ENCODE results near the gene RBM44.

Gene RBM44

GRCh38 chr2:237862528-237862895 is 63.9 kb downstream of the RBM44 start:
- TF ChIP-seq ZNF426 (tag by site-specific recombination; IDR thresholded peaks at IDR 0.05) (no peak), OSR2 (tag by site-specific recombination; IDR thresholded peaks at IDR 0.05) (no peak), ZIC2 (tag by site-specific recombination; IDR thresholded peaks at IDR 0.05) (no peak), ZNF610 (tag by site-specific recombination; IDR thresholded peaks at IDR 0.05; ENCODE audit: borderline replicate concordance) (no peak), SCRT2 (tag by site-specific recombination; IDR thresholded peaks at IDR 0.05) (no peak), YY1 (tag by site-specific recombination; IDR thresholded peaks at IDR 0.05) (no peak)
- TF ChIP-seq, protein P1, sequence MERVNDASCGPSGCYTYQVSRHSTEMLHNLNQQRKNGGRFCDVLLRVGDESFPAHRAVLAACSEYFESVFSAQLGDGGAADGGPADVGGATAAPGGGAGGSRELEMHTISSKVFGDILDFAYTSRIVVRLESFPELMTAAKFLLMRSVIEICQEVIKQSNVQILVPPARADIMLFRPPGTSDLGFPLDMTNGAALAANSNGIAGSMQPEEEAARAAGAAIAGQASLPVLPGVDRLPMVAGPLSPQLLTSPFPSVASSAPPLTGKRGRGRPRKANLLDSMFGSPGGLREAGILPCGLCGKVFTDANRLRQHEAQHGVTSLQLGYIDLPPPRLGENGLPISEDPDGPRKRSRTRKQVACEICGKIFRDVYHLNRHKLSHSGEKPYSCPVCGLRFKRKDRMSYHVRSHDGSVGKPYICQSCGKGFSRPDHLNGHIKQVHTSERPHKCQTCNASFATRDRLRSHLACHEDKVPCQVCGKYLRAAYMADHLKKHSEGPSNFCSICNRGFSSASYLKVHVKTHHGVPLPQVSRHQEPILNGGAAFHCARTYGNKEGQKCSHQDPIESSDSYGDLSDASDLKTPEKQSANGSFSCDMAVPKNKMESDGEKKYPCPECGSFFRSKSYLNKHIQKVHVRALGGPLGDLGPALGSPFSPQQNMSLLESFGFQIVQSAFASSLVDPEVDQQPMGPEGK (tag by site-specific recombination; IDR thresholded peaks at IDR 0.05), result no peak
- H3K36me3 ChIP-seq (ENCODE audit: control insufficient read depth in 2 of 2, insufficient read depth in 1 of 2, low read length in 2 of 2), result no peaks in the 10 kb centered on the region
- ChIA-PET CTCF (interaction anchor here (0.5 kb wide), 1 partner anchor 391 kb away, joined by 4 read pairs; no protein-coding TSS in a partner anchor), POLR2A (no interaction called here)
- H3K4me3 ChIP-seq (ENCODE audit: low read depth, low read length), result no peak overlapping the region
- H3K27ac ChIP-seq (ENCODE audit: extremely low read depth, low read depth, low read length), result no peak overlapping the region
- H3K4me1 ChIP-seq (ENCODE audit: control insufficient read depth, insufficient read depth, low read length), result peaks cover 4% of the 10 kb centered on the region
- H3K9me3 ChIP-seq (ENCODE audit: control insufficient read depth, insufficient read depth, low read depth, low read length), result no peaks in the 10 kb centered on the region

GRCh38 chr2:237863102-237863511 is 64.5 kb downstream of the RBM44 start:
- ChIA-PET POLR2A (no interaction called here), CTCF (no interaction called here)
- no peak overlapping the region for H3K27ac ChIP-seq (ENCODE audit: extremely low read depth, low read depth, low read length)
- TF ChIP-seq ZNF239 (tag by site-specific recombination; IDR thresholded peaks at IDR 0.05) (no peak), ZNF621 (tag by site-specific recombination; IDR thresholded peaks at IDR 0.05) (no peak), ZNF518A (tag by site-specific recombination; conservative IDR thresholded peaks at IDR 0.05; ENCODE audit: low read depth) (no peak), ZNF26 (tag by site-specific recombination; IDR thresholded peaks at IDR 0.05) (no peak), BCL11A (tag by site-specific recombination; IDR thresholded peaks at IDR 0.05; ENCODE audit: low read depth) (no peak), ZNF112 (tag by site-specific recombination; IDR thresholded peaks at IDR 0.05) (no peak), ZNF133 (tag by site-specific recombination; IDR thresholded peaks at IDR 0.05) (no peak)
- TF ChIP-seq, protein P2, sequence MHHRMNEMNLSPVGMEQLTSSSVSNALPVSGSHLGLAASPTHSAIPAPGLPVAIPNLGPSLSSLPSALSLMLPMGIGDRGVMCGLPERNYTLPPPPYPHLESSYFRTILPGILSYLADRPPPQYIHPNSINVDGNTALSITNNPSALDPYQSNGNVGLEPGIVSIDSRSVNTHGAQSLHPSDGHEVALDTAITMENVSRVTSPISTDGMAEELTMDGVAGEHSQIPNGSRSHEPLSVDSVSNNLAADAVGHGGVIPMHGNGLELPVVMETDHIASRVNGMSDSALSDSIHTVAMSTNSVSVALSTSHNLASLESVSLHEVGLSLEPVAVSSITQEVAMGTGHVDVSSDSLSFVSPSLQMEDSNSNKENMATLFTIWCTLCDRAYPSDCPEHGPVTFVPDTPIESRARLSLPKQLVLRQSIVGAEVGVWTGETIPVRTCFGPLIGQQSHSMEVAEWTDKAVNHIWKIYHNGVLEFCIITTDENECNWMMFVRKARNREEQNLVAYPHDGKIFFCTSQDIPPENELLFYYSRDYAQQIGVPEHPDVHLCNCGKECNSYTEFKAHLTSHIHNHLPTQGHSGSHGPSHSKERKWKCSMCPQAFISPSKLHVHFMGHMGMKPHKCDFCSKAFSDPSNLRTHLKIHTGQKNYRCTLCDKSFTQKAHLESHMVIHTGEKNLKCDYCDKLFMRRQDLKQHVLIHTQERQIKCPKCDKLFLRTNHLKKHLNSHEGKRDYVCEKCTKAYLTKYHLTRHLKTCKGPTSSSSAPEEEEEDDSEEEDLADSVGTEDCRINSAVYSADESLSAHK (tag by site-specific recombination; IDR thresholded peaks at IDR 0.05), result no peak
- no peak overlapping the region for H3K4me3 ChIP-seq (ENCODE audit: low read depth, low read length)
- no peaks in the 10 kb centered on the region for H3K36me3 ChIP-seq (ENCODE audit: control insufficient read depth in 2 of 2, insufficient read depth in 1 of 2, low read length in 2 of 2)
- no peaks in the 10 kb centered on the region for H3K9me3 ChIP-seq (ENCODE audit: control insufficient read depth, insufficient read depth, low read depth, low read length)
- peaks cover 4% of the 10 kb centered on the region for H3K4me1 ChIP-seq (ENCODE audit: control insufficient read depth, insufficient read depth, low read length)

Measured in HEK293 (cell line).